GM18951 (cell line): Measurements from ENCODE around the gene HDAC1.
"Not testable (repeated sequence)": the region's sequence is repeated elsewhere in the genome, so short reads cannot be mapped to it uniquely, and the experiment has no call there.

Experiments used
- POLR2A ChIP-seq: IDR thresholded peaks from 4 replicates; pipeline ENCODE4 v1.6.1; 2011; ENCODE audit warnings: mild to moderate bottlenecking; ENCODE audit not compliant: insufficient read length, insufficient read depth; ENCODE audit errors: extremely low read depth
- in situ Hi-C: fragments of 300-500 bp; cut with MboI; formaldehyde crosslinking; loops from one replicate; pipeline ENCODE4 v1.12.0; 2022; ENCODE audit warnings: low sequenced_read_pairs, mixed read lengths, inconsistent platforms; ENCODE audit not compliant: unreplicated experiment

Gene HDAC1

GRCh38 chr1:32263744-32264143 lies 28.1 kb upstream of the HDAC1 start:
- TF ChIP-seq POLR2A, result no peak
- in situ Hi-C loops, result no loop called here

DNA sequence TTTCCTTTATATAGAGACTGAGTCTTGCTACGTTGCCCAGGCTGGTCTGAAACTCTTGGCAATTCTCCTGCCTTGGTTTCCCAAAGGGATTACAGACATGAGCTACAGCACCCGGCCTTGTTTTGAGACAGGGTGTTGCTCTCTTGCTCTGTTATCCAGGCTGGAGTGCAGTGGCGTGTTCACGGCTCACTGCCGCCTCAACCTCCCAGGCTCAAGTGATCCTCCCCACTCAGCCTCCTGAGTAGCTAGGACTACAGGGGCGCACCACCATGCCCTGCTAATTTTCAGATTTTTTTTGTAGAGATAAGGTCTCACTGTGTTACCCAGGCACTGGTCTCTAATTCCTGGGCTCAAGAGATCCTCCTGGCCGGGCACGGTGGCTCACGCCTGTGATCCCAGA lies 26.0 kb upstream of the HDAC1 start:
- TF ChIP-seq POLR2A, result no peak
- in situ Hi-C loops, result no loop called here

GRCh38 chr1:32266921-32267591 lies 24.8 kb upstream of the HDAC1 start:
- in situ Hi-C loops, result no loop called here
- no peak for TF ChIP-seq POLR2A

- TF ChIP-seq POLR2A, result no peak
- in situ Hi-C loops, result no loop called here
Observed at GRCh38 chr1:32269744-32270143, 22.1 kb upstream of the HDAC1 start.

DNA sequence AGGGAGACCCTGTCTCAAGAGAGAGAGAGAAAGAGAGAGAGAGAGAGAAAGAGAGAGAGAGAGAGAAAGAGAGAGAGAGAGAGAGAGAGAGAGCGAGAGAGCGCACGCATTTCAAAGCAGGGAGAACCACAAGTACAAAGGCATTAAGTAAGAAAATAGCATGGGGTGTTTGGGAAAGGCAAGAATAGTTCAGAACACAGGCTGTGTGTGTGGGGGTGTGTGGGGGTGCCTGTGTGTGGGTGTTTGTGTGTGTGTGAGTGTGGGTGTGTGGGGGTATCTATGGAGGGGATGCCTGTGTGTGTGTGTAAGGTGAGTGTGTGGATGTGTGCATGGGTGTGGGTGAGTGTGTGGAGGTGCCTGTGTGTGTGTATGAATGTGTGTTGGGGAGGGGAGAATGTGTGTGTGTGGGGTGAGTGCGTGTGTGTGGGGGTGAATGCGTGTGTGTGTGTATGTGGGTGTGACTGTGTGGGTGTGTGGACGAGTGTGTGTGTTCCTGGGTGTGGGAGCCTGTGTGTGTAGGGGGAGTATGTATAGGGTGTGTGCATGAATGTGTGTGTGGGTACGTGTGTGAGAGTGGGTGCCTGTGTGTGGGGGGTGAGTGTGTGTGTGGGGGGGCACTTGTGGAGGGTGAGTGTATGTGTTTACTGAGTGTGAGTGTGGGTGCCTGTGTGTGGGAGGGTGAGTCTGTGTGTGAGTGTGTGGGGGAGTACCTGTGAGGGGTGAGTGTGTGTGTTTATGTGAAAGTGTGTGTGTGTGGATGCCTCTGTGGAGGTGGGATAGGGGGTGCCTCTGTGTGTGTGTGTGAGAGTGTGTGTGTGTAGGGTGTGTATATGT lies 19.1 kb upstream of the HDAC1 start:
- TF ChIP-seq POLR2A, result no peak
- in situ Hi-C loops, result no loop called here

DNA sequence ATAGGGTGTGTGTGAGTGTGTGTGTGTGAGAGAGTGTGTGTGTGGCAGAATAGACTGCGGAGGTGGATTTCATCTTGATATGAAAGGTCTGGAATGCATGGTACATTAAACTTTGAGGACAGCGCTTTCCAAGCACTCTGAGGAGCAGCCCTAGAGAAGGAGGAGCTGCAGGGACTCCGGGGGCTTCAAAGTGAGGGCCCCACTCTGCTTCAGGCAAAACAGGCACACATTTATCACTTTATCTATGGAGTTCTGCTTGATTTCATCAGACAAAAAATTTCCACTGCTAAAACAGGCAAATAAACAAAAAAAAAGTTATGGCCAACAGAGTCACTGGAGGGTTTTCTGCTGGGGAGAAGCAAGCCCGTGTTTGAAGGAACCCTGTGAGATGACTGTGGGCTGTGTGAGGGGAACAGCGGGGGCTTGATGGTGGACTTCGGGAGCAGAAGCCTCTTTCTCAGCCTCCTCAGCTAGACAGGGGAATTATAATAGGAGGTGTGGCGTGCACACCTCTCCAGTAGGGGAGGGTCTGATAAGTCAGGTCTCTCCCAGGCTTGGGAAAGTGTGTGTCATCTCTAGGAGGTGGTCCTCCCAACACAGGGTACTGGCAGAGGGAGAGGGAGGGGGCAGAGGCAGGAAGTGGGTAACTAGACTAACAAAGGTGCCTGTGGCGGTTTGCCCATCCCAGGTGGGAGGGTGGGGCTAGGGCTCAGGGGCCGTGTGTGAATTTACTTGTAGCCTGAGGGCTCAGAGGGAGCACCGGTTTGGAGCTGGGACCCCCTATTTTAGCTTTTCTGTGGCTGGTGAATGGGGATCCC lies 18.3 kb upstream of the HDAC1 start:
- in situ Hi-C loops, result no loop called here
- TF ChIP-seq POLR2A, result no peak

DNA sequence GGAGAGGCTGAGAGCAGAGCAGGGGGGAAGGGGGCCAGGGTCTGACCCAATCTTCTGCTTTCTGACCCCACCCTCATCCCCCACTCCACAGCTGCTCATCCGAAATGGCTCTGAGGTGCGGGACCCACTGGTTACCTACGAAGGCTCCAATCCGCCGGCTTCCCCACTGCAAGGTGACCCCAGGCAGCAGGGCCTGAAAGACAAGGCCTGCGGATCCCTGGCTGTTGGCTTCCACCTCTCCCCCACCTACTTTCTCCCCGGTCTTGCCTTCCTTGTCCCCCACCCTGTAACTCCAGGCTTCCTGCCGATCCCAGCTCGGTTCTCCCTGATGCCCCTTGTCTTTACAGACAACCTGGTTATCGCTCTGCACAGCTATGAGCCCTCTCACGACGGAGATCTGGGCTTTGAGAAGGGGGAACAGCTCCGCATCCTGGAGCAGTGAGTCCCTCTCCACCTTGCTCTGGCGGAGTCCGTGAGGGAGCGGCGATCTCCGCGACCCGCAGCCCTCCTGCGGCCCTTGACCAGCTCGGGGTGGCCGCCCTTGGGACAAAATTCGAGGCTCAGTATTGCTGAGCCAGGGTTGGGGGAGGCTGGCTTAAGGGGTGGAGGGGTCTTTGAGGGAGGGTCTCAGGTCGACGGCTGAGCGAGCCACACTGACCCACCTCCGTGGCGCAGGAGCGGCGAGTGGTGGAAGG lies 17.1 kb upstream of the HDAC1 start:
- no peak for TF ChIP-seq POLR2A
- in situ Hi-C loops, result no loop called here

- in situ Hi-C loops, result no loop called here
- no peak for TF ChIP-seq POLR2A
Observed at GRCh38 chr1:32275424-32275823, 16.5 kb upstream of the HDAC1 start.

- in situ Hi-C loops, result no loop called here
- peak; percentile 11 for TF ChIP-seq POLR2A
Observed at GRCh38 chr1:32276032-32276782, 15.7 kb upstream of the HDAC1 start.

DNA sequence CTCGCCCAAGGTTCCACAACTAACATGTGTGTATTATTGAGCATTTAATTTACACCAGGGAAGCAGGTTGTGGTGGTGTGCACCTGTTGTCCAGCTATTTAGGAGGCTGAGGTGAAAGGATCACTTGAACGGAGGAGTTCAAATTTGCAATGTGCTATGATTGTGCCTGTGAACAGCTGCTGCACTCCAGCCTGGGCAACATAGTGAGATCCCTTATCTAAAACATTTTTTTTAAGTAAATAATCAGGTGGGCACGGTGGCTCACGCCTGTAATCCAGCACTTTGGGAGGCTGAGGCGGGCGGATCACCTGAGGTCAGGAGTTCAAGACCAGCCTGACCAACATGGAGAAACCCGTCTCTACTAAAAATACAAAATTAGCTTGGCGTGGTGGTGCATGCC lies 7.1 kb upstream of the HDAC1 start:
- in situ Hi-C loops, result not testable (repeated sequence)

DNA sequence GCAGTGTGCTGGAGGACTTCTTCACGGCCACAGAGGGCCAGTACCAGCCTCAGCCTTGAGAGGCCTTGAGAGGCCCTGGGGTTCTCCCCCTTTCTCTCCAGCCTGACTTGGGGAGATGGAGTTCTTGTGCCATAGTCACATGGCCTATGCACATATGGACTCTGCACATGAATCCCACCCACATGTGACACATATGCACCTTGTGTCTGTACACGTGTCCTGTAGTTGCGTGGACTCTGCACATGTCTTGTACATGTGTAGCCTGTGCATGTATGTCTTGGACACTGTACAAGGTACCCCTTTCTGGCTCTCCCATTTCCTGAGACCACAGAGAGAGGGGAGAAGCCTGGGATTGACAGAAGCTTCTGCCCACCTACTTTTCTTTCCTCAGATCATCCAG lies 6.2 kb upstream of the HDAC1 start:
- in situ Hi-C loops, result no loop called here
- TF ChIP-seq POLR2A, result no peak

DNA sequence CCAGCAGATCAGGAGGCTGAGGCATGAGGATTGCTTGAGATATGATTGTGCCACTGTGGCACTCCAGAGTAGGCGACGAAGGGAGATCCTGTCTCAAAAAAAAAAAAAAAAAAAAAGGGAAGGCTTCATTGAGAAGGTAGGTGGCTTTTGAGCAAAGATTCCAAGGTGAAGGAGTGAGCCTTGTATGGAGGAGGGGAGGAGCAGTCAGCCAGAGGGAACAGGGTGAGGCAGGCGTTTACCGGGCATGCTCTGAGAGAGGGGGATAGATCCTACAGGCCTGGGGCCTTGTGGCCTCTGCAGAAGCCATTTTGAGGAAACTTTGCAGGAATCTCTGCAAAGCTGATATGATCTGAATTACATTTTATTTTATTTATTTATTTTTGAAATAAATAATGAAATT lies 5.1 kb upstream of the HDAC1 start:
- no peak for TF ChIP-seq POLR2A
- in situ Hi-C loops, result no loop called here
